HepG2 (cell line): ENCODE results near the gene KCNB1. TPM values are rescaled to one million over a fixed set of nuclear protein-coding genes. Genes with fewer than 3 reads are reported as not detected.

Experiments
- AGO2 ChIP-seq: fragments of 200-400 bp; formaldehyde crosslinking; optimal IDR thresholded peaks from 2 replicates; pipeline ENCODE3; 2017; ENCODE audit warnings: mild to moderate bottlenecking, low read depth, low read length, moderate library complexity
- AKAP8 ChIP-seq: sonication (generic); formaldehyde crosslinking; IDR thresholded peaks from 2 replicates; pipeline ENCODE4 v1.5.1; 2020; ENCODE audit warnings: mild to moderate bottlenecking, missing genetic modification reagents
- ASH2L ChIP-seq: fragments of 300-600, 200-600 bp; sonication (generic); IDR thresholded peaks from 2 replicates; pipeline ENCODE4 v1.7.0; 2017; ENCODE audit warnings: low read depth, mild to moderate bottlenecking, moderate library complexity, mixed read lengths, low read length; ENCODE audit not compliant: insufficient read length
- BHLHE40 ChIP-seq: IDR thresholded peaks from 2 replicates; pipeline ENCODE4 v1.6.1; 2011; ENCODE audit warnings: low read length, improper control_type of control experiment
- CBX5 ChIP-seq: sonication (generic); formaldehyde crosslinking; IDR thresholded peaks from 2 replicates; pipeline ENCODE4 v1.4.0; 2020; ENCODE audit warnings: missing genetic modification reagents, borderline replicate concordance
- CREM ChIP-seq, 2 experiments: sonication (generic) in 1 of 2; formaldehyde crosslinking in 1 of 2; IDR thresholded peaks; 2 replicates each; pipeline versions ENCODE4 v1.4.0 to v1.6.1; 2016 to 2020; ENCODE audit warnings: antibody characterized with exemption in 1 of 2, mild to moderate bottlenecking in 1 of 2, missing genetic modification reagents in 1 of 2
- FOSL2 ChIP-seq: sonication (generic); formaldehyde crosslinking; IDR thresholded peaks from 2 replicates; pipeline ENCODE4 v1.4.0; 2020; ENCODE audit warnings: missing genetic modification reagents
- GLI4 ChIP-seq: sonication (generic); formaldehyde crosslinking; IDR thresholded peaks from 2 replicates; pipeline ENCODE4 v1.5.1; 2020; ENCODE audit warnings: missing genetic modification reagents, mild to moderate bottlenecking, moderate library complexity, borderline replicate concordance
- HIVEP1 ChIP-seq: sonication (generic); formaldehyde crosslinking; IDR thresholded peaks from 2 replicates; pipeline ENCODE4 v1.4.0; 2020; ENCODE audit warnings: mild to moderate bottlenecking, missing genetic modification reagents
- MEIS1 ChIP-seq: sonication (generic); formaldehyde crosslinking; IDR thresholded peaks from 2 replicates; pipeline ENCODE4 v1.9.0; 2021; ENCODE audit warnings: mild to moderate bottlenecking, missing genetic modification reagents, moderate library complexity, borderline replicate concordance
- NBN ChIP-seq: fragments of 450-650 bp; conservative IDR thresholded peaks from 2 replicates; pipeline ENCODE4 v1.6.1; 2017
- NCOR1 ChIP-seq: fragments of 200-600 bp; sonication (generic); IDR thresholded peaks from 2 replicates; pipeline ENCODE4 v1.7.0; 2017; ENCODE audit warnings: antibody characterized with exemption, low read length, borderline replicate concordance
- NFKBIZ ChIP-seq: IDR thresholded peaks from 2 replicates; pipeline ENCODE4 v1.6.1; 2018; ENCODE audit warnings: missing genetic modification reagents, missing compliant biosample characterization
- NR2C2 ChIP-seq: sonication (generic); formaldehyde crosslinking; IDR thresholded peaks from 2 replicates; pipeline ENCODE4 v1.4.0; 2020; ENCODE audit warnings: missing genetic modification reagents, mild to moderate bottlenecking, moderate library complexity, borderline replicate concordance
- PHB2 ChIP-seq: fragments of 450-650 bp; IDR thresholded peaks from 2 replicates; pipeline ENCODE4 v1.6.1; 2018; ENCODE audit not compliant: partially characterized antibody
- ZFP41 ChIP-seq: sonication (generic); formaldehyde crosslinking; IDR thresholded peaks from 2 replicates; pipeline ENCODE4 v1.4.0; 2020; ENCODE audit warnings: mild to moderate bottlenecking, missing genetic modification reagents, borderline replicate concordance
- ZFP62 ChIP-seq: sonication (generic); formaldehyde crosslinking; IDR thresholded peaks from 2 replicates; pipeline ENCODE4 v1.4.0; 2020; ENCODE audit warnings: missing genetic modification reagents
- ZNF20 ChIP-seq: sonication (generic); formaldehyde crosslinking; IDR thresholded peaks from 2 replicates; pipeline ENCODE4 v1.4.0; 2020; ENCODE audit warnings: mild to moderate bottlenecking, moderate library complexity, missing genetic modification reagents
- ZNF562 ChIP-seq: sonication (generic); formaldehyde crosslinking; IDR thresholded peaks from 2 replicates; pipeline ENCODE4 v1.8.0; 2022; ENCODE audit warnings: missing genetic modification reagents, borderline replicate concordance
- ZNF567 ChIP-seq: sonication (generic); formaldehyde crosslinking; IDR thresholded peaks from 2 replicates; pipeline ENCODE4 v1.8.1; 2023; ENCODE audit warnings: mild to moderate bottlenecking, missing genetic modification reagents, borderline replicate concordance
- ZNF749 ChIP-seq: sonication (generic); formaldehyde crosslinking; IDR thresholded peaks from 2 replicates; pipeline ENCODE4 v1.8.0; 2022; ENCODE audit warnings: mild to moderate bottlenecking, missing genetic modification reagents, moderate library complexity, borderline replicate concordance
- ZNF781 ChIP-seq: sonication (generic); formaldehyde crosslinking; IDR thresholded peaks from 2 replicates; pipeline ENCODE4 v1.5.1; 2020; ENCODE audit warnings: borderline replicate concordance, mild to moderate bottlenecking, missing genetic modification reagents; ENCODE audit errors: not compliant biosample characterization
- ZSCAN25 ChIP-seq: sonication (generic); formaldehyde crosslinking; IDR thresholded peaks from 2 replicates; pipeline ENCODE4 v1.8.0; 2022; ENCODE audit warnings: mild to moderate bottlenecking, missing genetic modification reagents
- polyA plus RNA-seq, 8 experiments: library from polyadenylated mRNA; depleted of rRNA in 3 of 8; stranded (reverse) in 7 of 8; unstranded in 1 of 8; fragments of >200 nt; fragmentation: Illumina TruSeq in 4 of 8; extraction: Trizol in 4 of 8; gene quantifications; 2 replicates each; pipeline versions ENCODE4 v1.2.1 to v1.2.3, GENCODE V29; 2011 to 2016; ENCODE audit warnings: low read depth in 4 of 8, missing spikeins in 1 of 8, mixed read lengths in 1 of 8; ENCODE audit not compliant: insufficient read depth in 1 of 8
- total RNA-seq, 5 experiments: library from RNA; depleted of rRNA; stranded (reverse); fragments of >200 nt; fragmentation: Illumina TruSeq; extraction: Trizol; gene quantifications; 2 replicates each; pipeline ENCODE4 v1.2.3, GENCODE V29; 2016; ENCODE audit warnings: low read depth in 1 of 5
- TF ChIP-seq, protein P1 (sequence below): sonication (generic); formaldehyde crosslinking; IDR thresholded peaks from 2 replicates; pipeline ENCODE4 v1.5.0; 2020; ENCODE audit warnings: missing genetic modification reagents, mild to moderate bottlenecking, borderline replicate concordance
- TF ChIP-seq, protein P2 (sequence below): conservative IDR thresholded peaks from 2 replicates; pipeline ENCODE4 v1.6.1; 2018; ENCODE audit warnings: missing genetic modification reagents

Gene KCNB1
- total and polyA plus RNA-seq, 2 of the 13 experiments (the other 11 are each of a cell fraction or from before 2014, with no cell fraction given) = 0.02 TPM; not detected in 1

DNA sequence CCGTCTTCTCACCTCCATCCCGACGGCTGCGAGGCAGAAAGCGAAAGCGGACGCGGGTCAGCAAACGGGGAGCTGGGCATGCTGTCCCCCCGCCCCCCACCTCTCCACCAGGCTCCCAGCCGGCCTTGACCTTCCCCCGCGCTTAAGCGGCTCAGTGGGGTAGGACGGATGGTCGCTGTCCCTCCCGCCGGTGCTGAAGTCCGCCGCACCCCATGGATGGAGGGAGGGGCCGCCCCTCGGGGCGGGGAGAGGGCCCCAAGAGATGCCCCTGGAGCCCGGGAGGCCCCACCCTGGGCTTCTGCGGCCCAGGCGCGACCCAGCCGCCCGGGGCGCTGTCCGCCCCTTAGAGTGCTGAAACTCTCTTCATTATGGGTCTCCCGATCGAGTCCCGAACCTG is at the start of gene KCNB1 (continued):
- TF ChIP-seq ZNF749 = peak; percentile 84; the same call in 1 of the 2 replicates
- TF ChIP-seq NR2C2 (CRISPR knock-in tag) = peak; percentile 76
- peak; percentile 97 for TF ChIP-seq GLI4 (CRISPR knock-in tag)
- TF ChIP-seq ZFP41 (CRISPR knock-in tag) = no peak
- TF ChIP-seq CBX5 (CRISPR knock-in tag) = peak; percentile 37; the same call in 1 of the 2 replicates
- TF ChIP-seq NCOR1 = no peak
- peak; percentile 85 for TF ChIP-seq ZNF20 (CRISPR knock-in tag)
- TF ChIP-seq, protein P1, sequence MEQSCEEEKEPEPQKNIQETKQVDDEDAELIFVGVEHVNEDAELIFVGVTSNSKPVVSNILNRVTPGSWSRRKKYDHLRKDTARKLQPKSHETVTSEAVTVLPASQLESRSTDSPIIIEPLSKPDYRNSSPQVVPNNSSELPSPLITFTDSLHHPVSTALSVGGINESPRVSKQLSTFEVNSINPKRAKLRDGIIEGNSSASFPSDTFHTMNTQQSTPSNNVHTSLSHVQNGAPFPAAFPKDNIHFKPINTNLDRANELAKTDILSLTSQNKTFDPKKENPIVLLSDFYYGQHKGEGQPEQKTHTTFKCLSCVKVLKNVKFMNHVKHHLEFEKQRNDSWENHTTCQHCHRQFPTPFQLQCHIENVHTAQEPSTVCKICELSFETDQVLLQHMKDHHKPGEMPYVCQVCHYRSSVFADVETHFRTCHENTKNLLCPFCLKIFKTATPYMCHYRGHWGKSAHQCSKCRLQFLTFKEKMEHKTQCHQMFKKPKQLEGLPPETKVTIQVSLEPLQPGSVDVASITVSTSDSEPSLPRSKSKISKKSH (CRISPR knock-in tag) = peak; percentile 57; the same call in 1 of the 2 replicates
- no peak for TF ChIP-seq NBN
- TF ChIP-seq ZSCAN25 (CRISPR knock-in tag) = peak; percentile 42; the same call in 1 of the 2 replicates
- TF ChIP-seq CREM (IDR thresholded peaks at IDR 0.05) = no peak
- TF ChIP-seq CREM (CRISPR knock-in tag; IDR thresholded peaks at IDR 0.05) = no peak
- no peak for TF ChIP-seq MEIS1
- TF ChIP-seq ASH2L = no peak
- TF ChIP-seq AKAP8 (CRISPR knock-in tag) = no peak
- TF ChIP-seq FOSL2 (CRISPR knock-in tag) = peak; percentile 43
- TF ChIP-seq NFKBIZ (CRISPR knock-in tag) = peak; percentile 75
- no peak for TF ChIP-seq BHLHE40
- no peak for TF ChIP-seq ZFP62 (CRISPR knock-in tag)
- TF ChIP-seq PHB2 = no peak
- TF ChIP-seq HIVEP1 (CRISPR knock-in tag) = peak; percentile 53; the same call in 1 of the 2 replicates
- TF ChIP-seq ZNF567 = no peak
- TF ChIP-seq, protein P2, sequence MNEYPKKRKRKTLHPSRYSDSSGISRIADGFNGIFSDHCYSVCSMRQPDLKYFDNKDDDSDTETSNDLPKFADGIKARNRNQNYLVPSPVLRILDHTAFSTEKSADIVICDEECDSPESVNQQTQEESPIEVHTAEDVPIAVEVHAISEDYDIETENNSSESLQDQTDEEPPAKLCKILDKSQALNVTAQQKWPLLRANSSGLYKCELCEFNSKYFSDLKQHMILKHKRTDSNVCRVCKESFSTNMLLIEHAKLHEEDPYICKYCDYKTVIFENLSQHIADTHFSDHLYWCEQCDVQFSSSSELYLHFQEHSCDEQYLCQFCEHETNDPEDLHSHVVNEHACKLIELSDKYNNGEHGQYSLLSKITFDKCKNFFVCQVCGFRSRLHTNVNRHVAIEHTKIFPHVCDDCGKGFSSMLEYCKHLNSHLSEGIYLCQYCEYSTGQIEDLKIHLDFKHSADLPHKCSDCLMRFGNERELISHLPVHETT = peak; percentile 83
- TF ChIP-seq ZNF781 = peak; percentile 89
- TF ChIP-seq AGO2 = no peak
- no peak for TF ChIP-seq ZNF562 (CRISPR knock-in tag)
